Measurements from ENCODE around the gene IPPK.

The IPPK gene

GRCh38 chr9:92658176-92658575 is 11.8 kb downstream of the IPPK start:
- Histone ChIP-seq H3K36me3 (ENCODE audit: control insufficient read depth, insufficient read depth, low read length) (peaks cover 5% of the 10 kb centered on the region), H3K4me3 (ENCODE audit: low read length) (no peak overlapping the region)
- WGBS (ENCODE audit: insufficient coverage, insufficient read length), result no CpG with 5 or more reads among the region's 7 CpGs

DNA sequence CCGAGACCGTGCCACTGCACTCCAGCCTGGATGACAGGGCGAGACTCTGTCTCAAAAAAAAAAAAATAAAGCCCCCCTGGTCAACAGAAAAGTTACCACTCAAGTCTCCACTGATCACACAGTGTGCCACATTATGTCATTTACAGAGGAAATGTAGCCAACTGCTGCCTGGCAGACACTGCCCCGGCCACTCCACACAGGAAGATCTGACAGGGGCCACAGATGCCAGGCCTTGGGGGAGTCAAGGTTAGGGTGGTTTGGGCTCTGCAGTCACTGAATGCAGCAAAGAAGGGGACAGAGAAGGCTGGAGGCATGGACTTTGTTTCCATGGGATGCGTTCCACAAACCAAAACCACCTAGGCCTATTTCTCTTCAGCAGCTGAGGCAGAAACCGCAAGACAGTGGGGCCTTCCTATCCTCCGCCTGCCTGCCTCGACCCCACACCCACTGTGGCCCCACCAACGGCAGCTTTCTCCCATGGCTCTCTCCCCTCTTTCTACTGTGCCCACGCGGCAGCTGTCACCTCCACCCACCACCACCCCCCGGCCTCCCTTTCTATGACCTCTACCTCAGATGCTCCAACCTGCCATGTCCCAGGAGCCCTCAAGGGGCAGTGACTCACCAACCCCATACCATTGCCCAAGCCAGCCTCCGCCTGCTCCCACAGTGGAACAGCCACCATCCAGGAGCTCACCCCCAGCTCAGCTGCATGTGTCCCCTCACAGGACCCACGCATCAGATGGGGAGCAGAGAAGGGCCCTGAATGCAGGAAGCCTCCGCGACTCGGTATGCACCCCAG is 12.4 kb downstream of the IPPK start:
- Histone ChIP-seq H3K27ac (ENCODE audit: low read length) (no peak overlapping the region), H3K4me1 (ENCODE audit: control insufficient read depth, insufficient read depth, low read length) (no peaks in the 10 kb centered on the region), H3K27me3 (ENCODE audit: control insufficient read depth, insufficient read depth, low read length) (no peaks in the 10 kb centered on the region), H3K4me3 (ENCODE audit: low read length) (no peak overlapping the region), H3K9me3 (ENCODE audit: control insufficient read depth, insufficient read depth, low read length) (no peaks in the 10 kb centered on the region), H3K36me3 (ENCODE audit: control insufficient read depth, insufficient read depth, low read length) (peaks cover 7% of the 10 kb centered on the region)
- WGBS (ENCODE audit: insufficient coverage, insufficient read length), result no CpG with 5 or more reads among the region's 17 CpGs
- no peak for DNase-seq (ENCODE audit: low read depth, low spot score)

More at GRCh38 chr9:92658176-92658575, 11.8 kb downstream of the IPPK start:
- no peak overlapping the region for H3K27ac ChIP-seq (ENCODE audit: low read length)
- H3K4me1 ChIP-seq (ENCODE audit: control insufficient read depth, insufficient read depth, low read length), result no peaks in the 10 kb centered on the region
- H3K27me3 ChIP-seq (ENCODE audit: control insufficient read depth, insufficient read depth, low read length), result no peaks in the 10 kb centered on the region
- no peak for DNase-seq (ENCODE audit: low read depth, low spot score)
- H3K9me3 ChIP-seq (ENCODE audit: control insufficient read depth, insufficient read depth, low read length), result no peaks in the 10 kb centered on the region

DNA sequence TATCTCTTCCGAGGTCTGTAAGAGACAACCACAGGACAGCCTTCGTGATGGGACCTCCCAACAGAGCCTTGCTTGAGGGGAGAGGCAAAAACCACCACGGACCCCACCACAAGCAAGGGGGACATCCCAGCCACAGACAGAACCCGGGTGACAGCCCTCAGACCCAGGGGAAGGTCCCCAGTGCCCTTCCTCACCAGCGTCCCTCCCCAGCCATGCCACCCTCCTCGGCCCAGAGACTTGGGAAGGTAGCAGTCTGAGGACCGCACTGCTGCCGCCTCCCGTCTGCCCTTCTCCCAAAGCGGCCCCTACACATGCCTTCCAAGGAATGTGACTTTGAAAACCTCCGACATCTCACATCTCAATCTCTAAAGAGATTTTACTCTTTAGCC is 13.4 kb downstream of the IPPK start:
- DNase-seq (ENCODE audit: low read depth, low spot score), result no peak
- no CpG with 5 or more reads among the region's 11 CpGs for WGBS (ENCODE audit: insufficient coverage, insufficient read length)
- no peak overlapping the region for H3K4me3 ChIP-seq (ENCODE audit: low read length)
- H3K27me3 ChIP-seq (ENCODE audit: control insufficient read depth, insufficient read depth, low read length), result no peaks in the 10 kb centered on the region
- no peaks in the 10 kb centered on the region for H3K4me1 ChIP-seq (ENCODE audit: control insufficient read depth, insufficient read depth, low read length)
- peaks cover 7% of the 10 kb centered on the region for H3K36me3 ChIP-seq (ENCODE audit: control insufficient read depth, insufficient read depth, low read length)
- no peaks in the 10 kb centered on the region for H3K9me3 ChIP-seq (ENCODE audit: control insufficient read depth, insufficient read depth, low read length)
- H3K27ac ChIP-seq (ENCODE audit: low read length), result no peak overlapping the region

DNA sequence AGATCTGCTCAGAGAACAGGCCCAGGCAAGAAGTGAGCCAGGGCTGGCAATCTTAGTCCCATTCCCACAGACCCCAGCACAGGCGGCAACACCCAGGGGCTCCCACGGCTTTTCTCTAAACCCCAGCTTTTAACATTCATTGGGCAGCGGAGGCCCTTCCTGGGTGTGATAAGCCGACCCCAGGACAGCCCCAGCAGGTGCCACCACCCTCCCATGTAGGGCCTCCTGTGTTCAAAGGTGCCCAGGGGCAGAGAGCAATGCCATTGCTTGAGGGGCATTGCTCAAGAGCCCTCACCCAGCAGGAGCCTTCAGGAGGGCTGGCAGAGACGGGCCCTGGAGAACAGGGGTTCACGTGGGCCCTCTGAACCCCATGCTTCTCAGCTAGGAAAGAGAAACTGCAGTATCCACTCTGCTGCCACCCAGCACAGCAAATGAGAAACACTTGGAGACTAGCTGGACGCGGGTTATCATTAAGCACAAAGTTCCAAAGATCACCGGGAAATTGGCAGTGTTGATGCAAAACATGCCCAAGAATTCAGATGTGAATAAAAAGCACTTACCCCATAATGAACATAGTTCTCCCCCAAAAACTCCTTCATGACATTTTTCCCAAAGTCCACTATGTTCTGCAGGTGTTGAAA is 13.9 kb downstream of the IPPK start:
- H3K4me1 ChIP-seq (ENCODE audit: control insufficient read depth, insufficient read depth, low read length), result no peaks in the 10 kb centered on the region
- H3K4me3 ChIP-seq (ENCODE audit: low read length), result no peak overlapping the region
- peaks cover 7% of the 10 kb centered on the region for H3K36me3 ChIP-seq (ENCODE audit: control insufficient read depth, insufficient read depth, low read length)
- no peak for DNase-seq (ENCODE audit: low read depth, low spot score)
- H3K27me3 ChIP-seq (ENCODE audit: control insufficient read depth, insufficient read depth, low read length), result no peaks in the 10 kb centered on the region
- H3K27ac ChIP-seq (ENCODE audit: low read length), result no peak overlapping the region
- WGBS (ENCODE audit: insufficient coverage, insufficient read length), result no CpG with 5 or more reads among the region's 9 CpGs
- H3K9me3 ChIP-seq (ENCODE audit: control insufficient read depth, insufficient read depth, low read length), result no peaks in the 10 kb centered on the region

DNA sequence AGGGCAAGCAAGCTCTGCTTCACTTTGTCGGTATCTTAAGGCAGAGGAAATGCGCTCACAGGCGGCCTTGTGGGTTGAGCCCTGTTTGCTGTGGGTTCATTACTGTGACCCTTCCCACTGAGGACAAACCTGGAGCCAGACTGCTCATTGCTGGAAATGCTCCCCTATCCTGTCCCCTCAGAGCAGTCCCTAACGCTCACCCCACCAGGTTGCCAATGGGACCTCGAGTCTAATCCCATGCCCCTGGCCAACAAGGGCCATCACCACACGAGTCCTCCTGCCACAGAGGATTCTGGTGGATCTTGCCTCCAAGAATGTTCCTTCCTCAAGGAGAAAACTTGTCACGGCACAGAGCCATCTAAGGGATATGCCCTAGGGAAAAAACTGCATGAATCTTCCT is 14.6 kb downstream of the IPPK start:
- Histone ChIP-seq H3K27ac (ENCODE audit: low read length) (no peak overlapping the region), H3K36me3 (ENCODE audit: control insufficient read depth, insufficient read depth, low read length) (peaks cover 7% of the 10 kb centered on the region), H3K9me3 (ENCODE audit: control insufficient read depth, insufficient read depth, low read length) (no peaks in the 10 kb centered on the region), H3K27me3 (ENCODE audit: control insufficient read depth, insufficient read depth, low read length) (no peaks in the 10 kb centered on the region), H3K4me3 (ENCODE audit: low read length) (no peak overlapping the region), H3K4me1 (ENCODE audit: control insufficient read depth, insufficient read depth, low read length) (no peaks in the 10 kb centered on the region)
- no CpG with 5 or more reads among the region's 7 CpGs for WGBS (ENCODE audit: insufficient coverage, insufficient read length)
- DNase-seq (ENCODE audit: low read depth, low spot score), result no peak

DNA sequence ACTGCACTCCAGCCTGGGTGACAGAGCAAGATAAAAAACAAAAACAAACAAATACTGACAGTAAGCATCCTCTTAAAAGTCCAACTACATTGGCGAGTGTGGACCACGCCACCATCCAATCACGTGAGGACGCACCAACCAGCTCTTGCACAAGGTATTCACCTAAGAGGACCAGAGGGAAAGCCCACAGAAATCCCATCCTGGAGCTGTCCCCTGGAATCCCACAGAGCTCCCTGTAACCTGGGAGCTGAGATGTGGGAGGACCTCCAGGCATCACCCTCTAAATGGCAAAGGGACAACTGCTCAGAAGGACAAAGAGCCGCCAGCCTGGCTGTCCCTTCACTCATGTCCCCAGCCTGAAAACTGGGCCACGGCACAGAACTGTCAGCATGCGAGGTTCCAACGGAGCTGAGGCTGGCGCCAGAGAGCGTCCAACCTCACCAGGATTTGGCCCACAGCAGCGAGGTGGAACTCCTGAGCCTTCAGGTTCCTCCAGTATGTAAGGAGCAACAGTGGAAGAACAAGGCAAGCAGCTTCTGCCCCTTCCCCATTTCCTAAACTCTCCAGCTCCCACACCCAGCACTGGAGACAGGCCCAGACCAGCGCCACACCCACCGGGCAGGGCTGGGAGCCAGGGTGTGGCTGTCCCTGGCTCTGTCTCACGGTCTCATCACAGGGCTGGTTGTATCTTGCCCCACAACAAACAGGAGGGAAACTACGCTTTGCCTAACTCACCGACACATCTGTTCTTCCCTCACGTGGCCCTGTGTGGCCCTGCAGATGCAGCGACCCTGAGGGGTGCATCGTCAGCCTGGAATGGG is 15.2 kb downstream of the IPPK start:
- H3K4me1 ChIP-seq (ENCODE audit: control insufficient read depth, insufficient read depth, low read length), result no peaks in the 10 kb centered on the region
- no peak for DNase-seq (ENCODE audit: low read depth, low spot score)
- H3K27me3 ChIP-seq (ENCODE audit: control insufficient read depth, insufficient read depth, low read length), result no peaks in the 10 kb centered on the region
- no CpG with 5 or more reads among the region's 19 CpGs for WGBS (ENCODE audit: insufficient coverage, insufficient read length)
- H3K36me3 ChIP-seq (ENCODE audit: control insufficient read depth, insufficient read depth, low read length), result peaks cover 7% of the 10 kb centered on the region
- H3K9me3 ChIP-seq (ENCODE audit: control insufficient read depth, insufficient read depth, low read length), result no peaks in the 10 kb centered on the region
- no peak overlapping the region for H3K4me3 ChIP-seq (ENCODE audit: low read length)
- no peak overlapping the region for H3K27ac ChIP-seq (ENCODE audit: low read length)

DNA sequence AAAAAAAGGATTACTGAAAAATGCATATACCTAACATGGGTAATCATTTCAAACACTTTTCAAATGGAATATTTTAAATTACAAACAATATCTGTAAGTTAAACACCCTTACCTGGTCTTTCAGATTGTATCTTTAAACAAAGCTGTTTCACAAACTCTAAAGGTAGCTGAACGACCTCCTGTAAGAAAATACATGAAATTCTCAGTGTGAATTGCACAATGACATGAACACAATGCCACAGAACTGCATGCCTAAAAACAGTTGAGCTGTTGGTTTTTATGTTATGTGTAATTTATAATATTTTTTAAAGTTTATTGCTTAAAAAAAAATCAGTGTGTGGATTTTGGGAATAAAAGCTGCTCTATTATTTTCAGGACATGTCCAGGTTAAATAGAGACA is 17.5 kb downstream of the IPPK start:
- H3K27ac ChIP-seq (ENCODE audit: low read length), result no peak overlapping the region
- no peak for DNase-seq (ENCODE audit: low read depth, low spot score)
- no CpG with 5 or more reads among the region's 1 CpG for WGBS (ENCODE audit: insufficient coverage, insufficient read length)
- H3K4me3 ChIP-seq (ENCODE audit: low read length), result no peak overlapping the region
- no peaks in the 10 kb centered on the region for H3K27me3 ChIP-seq (ENCODE audit: control insufficient read depth, insufficient read depth, low read length)
- peaks cover 11% of the 10 kb centered on the region; the same call in 1 of the 2 replicates for H3K36me3 ChIP-seq (ENCODE audit: control insufficient read depth, insufficient read depth, low read length)
- no peaks in the 10 kb centered on the region for H3K4me1 ChIP-seq (ENCODE audit: control insufficient read depth, insufficient read depth, low read length)
- H3K9me3 ChIP-seq (ENCODE audit: control insufficient read depth, insufficient read depth, low read length), result no peaks in the 10 kb centered on the region

- Histone ChIP-seq H3K9me3 (ENCODE audit: control insufficient read depth, insufficient read depth, low read length) (no peaks in the 10 kb centered on the region), H3K4me3 (ENCODE audit: low read length) (no peak overlapping the region), H3K27ac (ENCODE audit: low read length) (no peak overlapping the region), H3K27me3 (ENCODE audit: control insufficient read depth, insufficient read depth, low read length) (no peaks in the 10 kb centered on the region), H3K36me3 (ENCODE audit: control insufficient read depth, insufficient read depth, low read length) (peaks cover 11% of the 10 kb centered on the region; the same call in 1 of the 2 replicates), H3K4me1 (ENCODE audit: control insufficient read depth, insufficient read depth, low read length) (no peaks in the 10 kb centered on the region)
- WGBS (ENCODE audit: insufficient coverage, insufficient read length), result no CpG with 5 or more reads among the region's 10 CpGs
- DNase-seq (ENCODE audit: low read depth, low spot score), result no peak
These were observed 18.9 kb downstream of the IPPK start for GRCh38 chr9:92650839-92651621.

DNA sequence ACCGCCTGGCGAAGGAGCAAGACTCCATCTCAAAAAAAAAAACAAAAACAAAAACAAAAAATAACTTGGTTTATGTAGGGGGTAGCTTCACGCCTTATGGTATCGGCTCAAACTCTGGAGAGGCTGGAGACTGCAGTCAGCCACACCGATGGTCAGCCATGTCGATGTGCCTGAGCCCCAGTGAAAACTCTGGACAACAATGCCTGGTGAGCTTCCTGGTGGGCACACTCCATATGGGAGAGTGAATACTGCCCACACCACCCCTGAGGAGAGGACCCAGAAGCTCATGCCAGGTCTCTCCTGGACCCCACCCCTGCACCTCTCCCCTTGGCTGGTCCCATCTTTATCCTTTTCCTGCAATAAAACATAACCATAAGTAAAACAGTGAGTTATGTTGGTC is 19.6 kb downstream of the IPPK start:
- Histone ChIP-seq H3K36me3 (ENCODE audit: control insufficient read depth, insufficient read depth, low read length) (peaks cover 11% of the 10 kb centered on the region; the same call in 1 of the 2 replicates), H3K27me3 (ENCODE audit: control insufficient read depth, insufficient read depth, low read length) (no peaks in the 10 kb centered on the region), H3K4me1 (ENCODE audit: control insufficient read depth, insufficient read depth, low read length) (no peaks in the 10 kb centered on the region), H3K27ac (ENCODE audit: low read length) (no peak overlapping the region), H3K4me3 (ENCODE audit: low read length) (no peak overlapping the region), H3K9me3 (ENCODE audit: control insufficient read depth, insufficient read depth, low read length) (no peaks in the 10 kb centered on the region)
- DNase-seq (ENCODE audit: low read depth, low spot score), result no peak
- WGBS (ENCODE audit: insufficient coverage, insufficient read length), result no CpG with 5 or more reads among the region's 6 CpGs

- WGBS (ENCODE audit: insufficient coverage, insufficient read length), result no CpG with 5 or more reads among the region's 5 CpGs
- H3K9me3 ChIP-seq (ENCODE audit: control insufficient read depth, insufficient read depth, low read length), result no peaks in the 10 kb centered on the region
- H3K4me3 ChIP-seq (ENCODE audit: low read length), result no peak overlapping the region
- H3K4me1 ChIP-seq (ENCODE audit: control insufficient read depth, insufficient read depth, low read length), result no peaks in the 10 kb centered on the region
- no peaks in the 10 kb centered on the region for H3K27me3 ChIP-seq (ENCODE audit: control insufficient read depth, insufficient read depth, low read length)
- no peak overlapping the region for H3K27ac ChIP-seq (ENCODE audit: low read length)
- H3K36me3 ChIP-seq (ENCODE audit: control insufficient read depth, insufficient read depth, low read length), result 0 out of 2 replicates have a peak, but pooled peaks cover 7% of the 10 kb centered on the region
- no peak for DNase-seq (ENCODE audit: low read depth, low spot score)
These were observed 20.9 kb downstream of the IPPK start for GRCh38 chr9:92649007-92649406.
